Measurements from ENCODE around the gene FAM236D. TPM values are rescaled to one million over a fixed set of nuclear protein-coding genes. Genes with fewer than 3 reads are reported as not detected.

Gene FAM236D
- total and polyA plus RNA-seq, 9 donors = not detected

Other genes with a start within 250 kb of the FAM236D start
- gene HDAC8, start 235.4 kb downstream of the FAM236D start, total RNA-seq = 10 to 100 TPM; 19.2 to 28.8 (median 24.2) TPM
- gene HDAC8, start 235.4 kb downstream of the FAM236D start, polyA plus RNA-seq = 10 to 100 TPM; 16.9 to 33.7 TPM
- gene PHKA1, start 93.9 kb downstream of the FAM236D start, total RNA-seq = 10 to 100 TPM in 4 of 7 donors, 1 to 10 TPM in 3; 7.5 to 14.8 (median 10.1) TPM
- 1 to 10 TPM; 4.6 to 7.5 TPM for gene PHKA1, start 93.9 kb downstream of the FAM236D start, polyA plus RNA-seq
- gene DMRTC1B, start 31.3 kb downstream of the FAM236D start, total RNA-seq = 1 to 10 TPM in 5 of 7 donors, under 1 TPM in 1, not detected in 1; 0.57 to 5.6 (median 4.6) TPM
- 1 to 10 TPM; 2.2 to 3.8 TPM for gene DMRTC1B, start 31.3 kb downstream of the FAM236D start, polyA plus RNA-seq
- not detected for gene FAM236B, start 25.6 kb downstream of the FAM236D start, total RNA-seq
- not detected for gene FAM236B, start 25.6 kb downstream of the FAM236D start, polyA plus RNA-seq
- not detected for gene FAM236C, start 104.4 kb upstream of the FAM236D start, total RNA-seq
- gene FAM236C, start 104.4 kb upstream of the FAM236D start, polyA plus RNA-seq = not detected
- gene FAM236A, start 130.0 kb upstream of the FAM236D start, total RNA-seq = not detected
- not detected for gene FAM236A, start 130.0 kb upstream of the FAM236D start, polyA plus RNA-seq
- 1 to 10 TPM in 3 of 7 donors, under 1 TPM in 3, not detected in 1; 0.34 to 1.8 (median 0.95) TPM for gene DMRTC1, start 135.6 kb upstream of the FAM236D start, total RNA-seq
- gene DMRTC1, start 135.6 kb upstream of the FAM236D start, polyA plus RNA-seq = 1 to 10 TPM in 1 of 2 donors, not detected in 1; 2.0 TPM
- gene PABPC1L2B, start 194.7 kb upstream of the FAM236D start, total RNA-seq = under 1 TPM in 1 of 7 donors, not detected in 6; 0.13 TPM
- not detected for gene PABPC1L2B, start 194.7 kb upstream of the FAM236D start, polyA plus RNA-seq

All from ovary (tissue), 9 donors.